Activated CD4-positive, CD25-positive, alpha-beta regulatory T cell treated with anti-CD3 and anti-CD28 coated beads, Interleukin-2, amount 50 U/mL, for 72 hours (primary cell): ENCODE measurements around the gene LIPI.
"Not testable (repeated sequence)": the region's sequence is repeated elsewhere in the genome, so short reads cannot be mapped to it uniquely, and the experiment has no call there.

Experiments
- DNase-seq: peaks from one replicate; pipeline ENCODE4 v3.0.0; 2021

Gene LIPI

GRCh38 chr21:14115646-14116045 is 95.1 kb downstream of the LIPI start:
- no peak for DNase-seq

- DNase-seq, result no peak
These were observed 96.5 kb downstream of the LIPI start for GRCh38 chr21:14114251-14114650.

GRCh38 chr21:14104564-14104963 is 106.2 kb downstream of the LIPI start:
- DNase-seq, result not testable (repeated sequence)

- DNase-seq, result no peak
These were observed 111.2 kb downstream of the LIPI start for GRCh38 chr21:14099570-14099969.

GRCh38 chr21:14097881-14098499 is 112.8 kb downstream of the LIPI start:
- no peak for DNase-seq

GRCh38 chr21:14096577-14096976 is 114.2 kb downstream of the LIPI start:
- DNase-seq, result no peak

GRCh38 chr21:14096172-14096571 is 114.6 kb downstream of the LIPI start:
- no peak for DNase-seq

- no peak for DNase-seq
These were observed 115.7 kb downstream of the LIPI start for GRCh38 chr21:14095056-14095455.

GRCh38 chr21:14092834-14093560 is 117.8 kb downstream of the LIPI start:
- no peak for DNase-seq

- DNase-seq, result not testable (repeated sequence)
These were observed 120.6 kb downstream of the LIPI start for GRCh38 chr21:14090184-14090583.

GRCh38 chr21:14088391-14088790 is 122.4 kb downstream of the LIPI start:
- DNase-seq, result no peak

GRCh38 chr21:14086553-14086952 is 124.2 kb downstream of the LIPI start:
- DNase-seq, result no peak

GRCh38 chr21:14084701-14085100 is 126.1 kb downstream of the LIPI start:
- no peak for DNase-seq

- no peak for DNase-seq
These were observed 126.7 kb downstream of the LIPI start for GRCh38 chr21:14084068-14084501.

- DNase-seq, result no peak
These were observed 130.0 kb downstream of the LIPI start for GRCh38 chr21:14080764-14081096.

- no peak for DNase-seq
These were observed 130.6 kb downstream of the LIPI start for GRCh38 chr21:14080040-14080763.

- no peak for DNase-seq
These were observed 131.9 kb downstream of the LIPI start for GRCh38 chr21:14078746-14079375.

- DNase-seq, result no peak
These were observed 134.5 kb downstream of the LIPI start for GRCh38 chr21:14076143-14076806.

- DNase-seq, result no peak
These were observed 135.2 kb downstream of the LIPI start for GRCh38 chr21:14075346-14076142.

- no peak for DNase-seq
These were observed 136.6 kb downstream of the LIPI start for GRCh38 chr21:14074177-14074576.

GRCh38 chr21:14073615-14074014 is 137.1 kb downstream of the LIPI start:
- DNase-seq, result no peak
